ENCODE results near the gene EIF5A. TPM values are rescaled to one million over a fixed set of nuclear protein-coding genes. Genes with fewer than 3 reads are reported as not detected.

The EIF5A gene
- polyA plus RNA-seq, 2 of the 4 experiments (the other 2 are of a cell fraction) = 969 to 1,918 TPM

GRCh38 chr17:7326186-7326585, 18.8 kb downstream of the EIF5A start:
- DNase-seq (ENCODE audit: low read depth in 1 of 2, low spot score in 1 of 2) = no peak
- no peak for TF ChIP-seq CHD2 (IDR thresholded peaks at IDR 0.05; ENCODE audit: low read length, partially characterized antibody)
- TF ChIP-seq TFCP2L1 (CRISPR knock-in tag; IDR thresholded peaks at IDR 0.05) = no peak
- TF ChIP-seq BCL3 (IDR thresholded peaks at IDR 0.05) = no peak
- TF ChIP-seq ZNF302 (CRISPR knock-in tag; IDR thresholded peaks at IDR 0.05) = no peak
- no peak for TF ChIP-seq E2F6 (IDR thresholded peaks at IDR 0.05; ENCODE audit: borderline replicate concordance, low read depth)
- TF ChIP-seq FOSL2 (IDR thresholded peaks at IDR 0.05) = no peak
- TF ChIP-seq FOSL2 (CRISPR knock-in tag; IDR thresholded peaks at IDR 0.05) = no peak
- no peak for TF ChIP-seq FOSB (CRISPR knock-in tag; IDR thresholded peaks at IDR 0.05)
- no peak for TF ChIP-seq EHF (CRISPR knock-in tag; IDR thresholded peaks at IDR 0.05)
- TF ChIP-seq PBX3 (IDR thresholded peaks at IDR 0.05) = no peak
- TF ChIP-seq ATOH8 (CRISPR knock-in tag; IDR thresholded peaks at IDR 0.05; ENCODE audit: low read depth) = no peak
- TF ChIP-seq SREBF2 (IDR thresholded peaks at IDR 0.05) = no peak
- no peak for TF ChIP-seq ZC3H11A (IDR thresholded peaks at IDR 0.05)
- TF ChIP-seq JUNB (IDR thresholded peaks at IDR 0.05) = no peak
- WGBS (ENCODE audit: missing lambda C conversion rate) = 94% methylated on average over 9 of the region's 11 CpGs
- no peak for ATAC-seq
- POLR2A ChIA-PET = interaction anchor here (0.6 kb wide), 1 partner anchor 17 kb away, joined by 3 read pairs; no protein-coding TSS in a partner anchor
- CTCF ChIA-PET = interaction anchor here (0.8 to 23.9 kb wide), 11 partner anchors 11 to 280 kb away, joined by 3 to 433 read pairs (median 7); partner anchors contain the start of genes ACAP1, GPS2, SENP3 and SLC2A4
- Histone ChIP-seq H3K4me3 (no peak overlapping the region), H3K4me2 (no peak overlapping the region), H3K4me1 (peaks cover 15% of the 10 kb centered on the region; the same call in 2 of the 3 replicates), H3K9me3 (no peaks in the 10 kb centered on the region), H3K27ac (no peak overlapping the region)
- FAIRE-seq = no peak

- TF ChIP-seq CBX8 (IDR thresholded peaks at IDR 0.05) (no peak), EP300 (IDR thresholded peaks at IDR 0.05) (no peak), MYC (IDR thresholded peaks at IDR 0.05; ENCODE audit: borderline replicate concordance, low read length) (no peak), HOXB5 (CRISPR knock-in tag; IDR thresholded peaks at IDR 0.05) (no peak), ATOH8 (CRISPR knock-in tag; IDR thresholded peaks at IDR 0.05; ENCODE audit: low read depth) (no peak), FOSB (CRISPR knock-in tag; IDR thresholded peaks at IDR 0.05) (no peak), KDM5A (IDR thresholded peaks at IDR 0.05) (no peak), NR3C1 (IDR thresholded peaks at IDR 0.05) (no peak), PHF8 (IDR thresholded peaks at IDR 0.05; ENCODE audit: borderline replicate concordance, low read depth) (no peak), HOXB13 (CRISPR knock-in tag; IDR thresholded peaks at IDR 0.05; ENCODE audit: low read depth) (no peak), POLR2A (IDR thresholded peaks at IDR 0.05; ENCODE audit: low read length) (no peak), HDAC2 (IDR thresholded peaks at IDR 0.05) (no peak), NPAS2 (CRISPR knock-in tag; IDR thresholded peaks at IDR 0.05; ENCODE audit: borderline replicate concordance) (no peak), KDM1A (IDR thresholded peaks at IDR 0.05; ENCODE audit: low read depth) (no peak), JUN (IDR thresholded peaks at IDR 0.05) (no peak), CBX2 (IDR thresholded peaks at IDR 0.05; ENCODE audit: borderline replicate concordance, low read depth) (no peak)
- 90% methylated on average over 7 of the region's 7 CpGs for WGBS (ENCODE audit: missing lambda C conversion rate)
- ChIA-PET CTCF (interaction anchor here (0.9 to 23.9 kb wide), 12 partner anchors 12 to 281 kb away, joined by 3 to 433 read pairs (median 6); partner anchors contain the start of genes ACAP1, GPS2, SENP3 and SLC2A4), POLR2A (no interaction called here)
- no peak for FAIRE-seq
- Histone ChIP-seq H3K9me3 (no peaks in the 10 kb centered on the region), H3K4me3 (no peak overlapping the region), H3K27ac (no peak overlapping the region), H3K4me1 (peaks cover 15% of the 10 kb centered on the region; the same call in 2 of the 3 replicates), H3K4me2 (no peak overlapping the region)
- ATAC-seq = no peak
- no peak for DNase-seq (ENCODE audit: low read depth in 1 of 2, low spot score in 1 of 2)
Observed at GRCh38 chr17:7327056-7327455, 19.6 kb downstream of the EIF5A start.

Data from A549 (cell line).